NB4 (cell line): ENCODE measurements around the gene TXNDC5.

Source experiments
- CTCF ChIP-seq: IDR thresholded peaks from one replicate; pipeline ENCODE4 v1.5.1; 2012; ENCODE audit warnings: low read depth, low read length
- POLR2A ChIP-seq: IDR thresholded peaks from 2 replicates; pipeline ENCODE4 v1.6.1; 2011; ENCODE audit warnings: mild to moderate bottlenecking; ENCODE audit not compliant: insufficient read length; ENCODE audit errors: extremely low read depth
- TF ChIP-seq, protein P1 (sequence below): IDR thresholded peaks from 2 replicates; pipeline ENCODE4 v1.6.1; 2011; ENCODE audit warnings: low read depth, low read length

DNA sequence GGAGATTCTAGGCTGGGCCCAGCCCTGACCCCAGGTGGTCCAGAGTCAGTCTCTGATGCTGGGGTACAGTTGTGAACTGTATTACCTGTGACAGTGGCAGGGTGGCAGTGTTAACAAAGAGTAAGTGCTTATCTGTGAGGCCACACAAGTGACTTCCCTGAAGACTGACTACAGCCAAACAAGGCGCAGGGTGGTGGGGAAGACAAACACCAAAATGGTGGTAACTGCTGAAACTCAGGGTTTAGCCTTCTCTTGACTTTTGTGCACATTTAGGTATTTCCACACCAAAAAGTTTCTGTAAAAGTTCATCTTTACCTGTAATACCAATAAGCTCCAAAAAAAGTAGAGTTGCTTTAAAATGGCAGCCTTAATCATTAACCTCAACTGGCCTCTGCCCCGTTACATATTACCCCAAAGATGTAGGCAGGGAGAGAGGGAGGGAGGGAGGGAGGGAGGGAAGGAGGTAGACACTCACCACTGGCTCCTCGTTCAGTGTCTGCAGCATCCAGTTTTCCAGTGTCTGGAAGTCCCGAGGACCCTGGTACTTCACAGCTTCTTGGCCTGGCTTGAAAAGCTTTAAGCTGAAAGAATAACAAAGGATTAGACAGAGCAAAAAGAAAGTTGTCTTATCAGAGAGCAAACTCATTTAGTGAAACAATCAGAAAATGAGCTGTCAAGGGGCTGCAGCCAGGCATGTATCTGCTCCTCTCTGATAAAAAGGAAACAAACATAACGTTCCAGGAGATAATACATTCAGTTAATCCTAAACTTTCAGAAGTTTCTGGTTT lies 11.3 kb downstream of the TXNDC5 start:
- TF ChIP-seq CTCF = no peak
- no peak for TF ChIP-seq POLR2A
- TF ChIP-seq, protein P1, sequence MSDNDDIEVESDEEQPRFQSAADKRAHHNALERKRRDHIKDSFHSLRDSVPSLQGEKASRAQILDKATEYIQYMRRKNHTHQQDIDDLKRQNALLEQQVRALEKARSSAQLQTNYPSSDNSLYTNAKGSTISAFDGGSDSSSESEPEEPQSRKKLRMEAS = no peak
